GM19023 (cell line): Measurements from ENCODE around the gene PSMC3IP.

ENCODE experiments used
- ATAC-seq: cut with Tn5 transposase; IDR thresholded peaks from one replicate; pipeline ENCODE4 v1.9.1; 2021; ENCODE audit warnings: mild to moderate bottlenecking, moderate library complexity; ENCODE audit not compliant: unreplicated experiment

The PSMC3IP gene

GRCh38 chr17:42586514-42587230 is 9.1 kb upstream of the PSMC3IP start:
- no peak for ATAC-seq

GRCh38 chr17:42585353-42585752 is 7.8 kb upstream of the PSMC3IP start:
- no peak for ATAC-seq

GRCh38 chr17:42584880-42585279 is 7.4 kb upstream of the PSMC3IP start:
- no peak for ATAC-seq

GRCh38 chr17:42581744-42582270 is 4.3 kb upstream of the PSMC3IP start:
- no peak for ATAC-seq

GRCh38 chr17:42579794-42580551 is 2.4 kb upstream of the PSMC3IP start:
- ATAC-seq: no peak

- peak; percentile 56 for ATAC-seq
Measured at GRCh38 chr17:42578282-42578869, 847 bp upstream of the PSMC3IP start.

- no peak for ATAC-seq
Measured at GRCh38 chr17:42577140-42577531, 393 bp downstream of the PSMC3IP start.

GRCh38 chr17:42574463-42574862 is 3.1 kb downstream of the PSMC3IP start:
- ATAC-seq: no peak

- no peak for ATAC-seq
Measured at GRCh38 chr17:42573095-42573494, 4.4 kb downstream of the PSMC3IP start.

GRCh38 chr17:42571435-42572225 is 5.9 kb downstream of the PSMC3IP start:
- ATAC-seq: no peak

- ATAC-seq: no peak
Measured at GRCh38 chr17:42568341-42569111, 9.0 kb downstream of the PSMC3IP start.

- no peak for ATAC-seq
Measured at GRCh38 chr17:42566883-42567573, 10.5 kb downstream of the PSMC3IP start, which contains the start of gene MLX. TSS of gene MLX (plus strand) at chr17:42567100. CDS start at chr17:42567125, 25 bp downstream.

GRCh38 chr17:42566215-42566882 is 11.2 kb downstream of the PSMC3IP start:
- no peak for ATAC-seq

GRCh38 chr17:42565523-42566214 is 11.9 kb downstream of the PSMC3IP start:
- no peak for ATAC-seq

- no peak for ATAC-seq
Measured at GRCh38 chr17:42564815-42565522, 12.6 kb downstream of the PSMC3IP start.

- ATAC-seq: no peak
Measured at GRCh38 chr17:42563950-42564349, 13.6 kb downstream of the PSMC3IP start.

GRCh38 chr17:42563543-42563942 is 14.0 kb downstream of the PSMC3IP start:
- ATAC-seq: no peak

- no peak for ATAC-seq
Measured at GRCh38 chr17:42563143-42563509, 14.4 kb downstream of the PSMC3IP start.
